Gastrocnemius medialis (tissue), 4 donors: Measurements from ENCODE around the gene ZFYVE16. TPM values are rescaled to one million over a fixed set of nuclear protein-coding genes. Genes with fewer than 3 reads are reported as not detected.

Experiments used
- ATAC-seq, 2 donors: fragments of 150-250 bp; one replicate each; pipeline ENCODE4 v1.9.1; 2016
- DNase-seq, 2 donors: peaks; one replicate each; pipeline ENCODE4 v3.0.0-alpha.2; 2019
- H3K27ac ChIP-seq, 4 donors: fragments of 200-600 bp; sonication (generic); 1 replicate in 1 of 4; 2 replicates in 3 of 4; pipeline ENCODE4 v1.5.1; 2016 to 2018; ENCODE audit warnings: mild to moderate bottlenecking in 2 of 4, moderate library complexity in 1 of 4
- H3K27me3 ChIP-seq, 3 donors: fragments of 200-600 bp; sonication (generic) in 2 of 3; 1 replicate in 1 of 3; 2 replicates in 2 of 3; pipeline versions ENCODE4 v1.5.1 to v1.6.0; 2016 to 2019; ENCODE audit warnings: mild to moderate bottlenecking in 1 of 3, moderate library complexity in 1 of 3
- H3K36me3 ChIP-seq, 2 donors: fragments of 200-600 bp; sonication (generic) in 1 of 2; one replicate each; pipeline ENCODE4 v1.5.1; 2017 to 2018
- H3K4me1 ChIP-seq, 2 donors: fragments of 200-600 bp; sonication (generic) in 1 of 2; one replicate each; pipeline ENCODE4 v1.5.1; 2016 to 2017; ENCODE audit warnings: mild to moderate bottlenecking in 2 of 2
- H3K4me3 ChIP-seq, 4 donors: fragments of 200-600 bp; sonication (generic) in 3 of 4; 1 replicate in 1 of 4; 2 replicates in 3 of 4; pipeline ENCODE4 v1.5.1; 2016 to 2019; ENCODE audit warnings: mild to moderate bottlenecking in 2 of 4
- H3K9me3 ChIP-seq, 3 donors: fragments of 200-600 bp; sonication (generic) in 2 of 3; 1 replicate in 1 of 3; 2 replicates in 2 of 3; pipeline ENCODE4 v1.5.1; 2016 to 2019
- CTCF ChIP-seq, 5 experiments: fragments of 450-650 bp in 3 of 5; fragments of 200-600 bp in 2 of 5; sonication (generic) in 2 of 5; IDR thresholded peaks in 4 of 5; conservative IDR thresholded peaks in 1 of 5; 1 replicate in 4 of 5; 2 replicates in 1 of 5; pipeline ENCODE4 v1.5.1; 2016 to 2019; ENCODE audit warnings: antibody characterized with exemption in 5 of 5, mild to moderate bottlenecking in 3 of 5, moderate library complexity in 3 of 5
- POLR2A ChIP-seq, 2 donors: fragments of 450-650 bp; IDR thresholded peaks; one replicate each; pipeline ENCODE4 v1.6.1; 2017; ENCODE audit warnings: antibody characterized with exemption in 2 of 2, mild to moderate bottlenecking in 2 of 2, moderate library complexity in 2 of 2
- in situ Hi-C, 4 donors: fragments of 200-750 bp; cut with MboI; loops; one replicate each; pipeline versions ENCODE4 v1.15.0 to v1.8.0; 2017; ENCODE audit warnings: low sequenced_read_pairs in 4 of 4
- intact Hi-C: fragments of 100-400 bp; cut with DNase I; formaldehyde crosslinking; loops from one replicate; pipeline ENCODE4 v1.15.1; 2023; ENCODE audit warnings: low total_unique reads
- total RNA-seq, 4 donors: library from RNA; depleted of rRNA; stranded (reverse); fragments of >200 nt; gene quantifications; one replicate each; pipeline versions ENCODE4 v1.1.0 to v1.2.3, GENCODE V29; 2016

ZFYVE16 gene
- total RNA-seq, 4 donors from 2014 or later, result 9.7 to 19.1 (median 12.4) TPM

GRCh38 chr5:80439213-80439612 lies 31.3 kb downstream of the ZFYVE16 start:
- Histone ChIP-seq H3K36me3 (peaks cover 0 to 52% of the 10 kb centered on the region in 2 donors), H3K4me3 (no peak overlapping the region), H3K4me1 (no peaks in the 10 kb centered on the region), H3K27ac (no peak overlapping the region), H3K27me3 (no peaks in the 10 kb centered on the region), H3K9me3 (no peaks in the 10 kb centered on the region)
- intact Hi-C loops, result no loop called here
- ATAC-seq (no peak), DNase-seq (no peak)
- TF ChIP-seq POLR2A (IDR thresholded peaks at IDR 0.05), result no peak
- TF ChIP-seq CTCF (IDR thresholded peaks at IDR 0.05 in 4 of 5, conservative IDR thresholded peaks at IDR 0.05 in 1 of 5), result no peak
- in situ Hi-C loops, result no loop called here

- H3K36me3 ChIP-seq, result peaks cover 0 to 58% of the 10 kb centered on the region in 2 donors
- intact Hi-C loops (no loop called here), in situ Hi-C loops (no loop called here)
- ATAC-seq, result no peak
- no peak overlapping the region for H3K4me3 ChIP-seq
- H3K27ac ChIP-seq, result no peak overlapping the region
- no peaks in the 10 kb centered on the region for H3K4me1 ChIP-seq
- TF ChIP-seq CTCF (IDR thresholded peaks at IDR 0.05 in 4 of 5, conservative IDR thresholded peaks at IDR 0.05 in 1 of 5) (no peak), POLR2A (IDR thresholded peaks at IDR 0.05) (no peak)
- no peaks in the 10 kb centered on the region for H3K9me3 ChIP-seq
- H3K27me3 ChIP-seq, result no peaks in the 10 kb centered on the region
- DNase-seq, result no peak
Observed at GRCh38 chr5:80442742-80443141, 34.9 kb downstream of the ZFYVE16 start.

GRCh38 chr5:80453366-80453765 lies 45.5 kb downstream of the ZFYVE16 start:
- H3K36me3 ChIP-seq, result peaks cover 0 to 71% of the 10 kb centered on the region in 2 donors
- no peak for DNase-seq
- H3K27ac ChIP-seq, result no peak overlapping the region
- intact Hi-C loops, result no loop called here
- in situ Hi-C loops, result no loop called here
- TF ChIP-seq CTCF (IDR thresholded peaks at IDR 0.05 in 4 of 5, conservative IDR thresholded peaks at IDR 0.05 in 1 of 5) (no peak), POLR2A (IDR thresholded peaks at IDR 0.05) (no peak)
- H3K9me3 ChIP-seq, result no peaks in the 10 kb centered on the region
- H3K4me1 ChIP-seq, result no peaks in the 10 kb centered on the region
- H3K27me3 ChIP-seq, result no peaks in the 10 kb centered on the region
- H3K4me3 ChIP-seq, result no peak overlapping the region
- no peak for ATAC-seq

GRCh38 chr5:80463269-80463668 lies 55.4 kb downstream of the ZFYVE16 start:
- in situ Hi-C loops, result no loop called here
- Histone ChIP-seq H3K27ac (no peak overlapping the region), H3K36me3 (peaks cover 0 to 54% of the 10 kb centered on the region in 2 donors), H3K4me3 (no peak overlapping the region), H3K9me3 (no peaks in the 10 kb centered on the region), H3K4me1 (no peaks in the 10 kb centered on the region), H3K27me3 (no peaks in the 10 kb centered on the region)
- DNase-seq (no peak), ATAC-seq (no peak)
- intact Hi-C loops, result no loop called here
- TF ChIP-seq CTCF (IDR thresholded peaks at IDR 0.05 in 4 of 5, conservative IDR thresholded peaks at IDR 0.05 in 1 of 5), result no peak
- no peak for TF ChIP-seq POLR2A (IDR thresholded peaks at IDR 0.05)
